IPS-18a (cell line): ENCODE results near the gene HAO2.
"Not testable (repeated sequence)": the region's sequence is repeated elsewhere in the genome, so short reads cannot be mapped to it uniquely, and the experiment has no call there.

Experiments used
- H3K27ac ChIP-seq: one replicate; pipeline ENCODE4 v1.5.1; 2013; ENCODE audit warnings: low read length
- H3K27me3 ChIP-seq: one replicate; pipeline ENCODE4 v1.6.1; 2013; ENCODE audit warnings: mild to moderate bottlenecking, low read length; ENCODE audit not compliant: control insufficient read depth, insufficient read depth
- H3K36me3 ChIP-seq: one replicate; pipeline ENCODE4 v1.6.1; 2013; ENCODE audit warnings: low read depth, low read length; ENCODE audit not compliant: control insufficient read depth
- H3K4me1 ChIP-seq: one replicate; pipeline ENCODE4 v1.6.1; 2013; ENCODE audit warnings: low read depth, low read length; ENCODE audit not compliant: control insufficient read depth
- H3K4me3 ChIP-seq: one replicate; pipeline ENCODE4 v1.5.1; 2013; ENCODE audit warnings: low read length
- H3K9ac ChIP-seq: one replicate; pipeline ENCODE4 v1.6.1; 2013; ENCODE audit warnings: mild to moderate bottlenecking, low read length, moderate library complexity
- H3K9me3 ChIP-seq: one replicate; pipeline ENCODE4 v1.6.1; 2013; ENCODE audit warnings: low read depth, low read length; ENCODE audit not compliant: control insufficient read depth

The HAO2 gene

DNA sequence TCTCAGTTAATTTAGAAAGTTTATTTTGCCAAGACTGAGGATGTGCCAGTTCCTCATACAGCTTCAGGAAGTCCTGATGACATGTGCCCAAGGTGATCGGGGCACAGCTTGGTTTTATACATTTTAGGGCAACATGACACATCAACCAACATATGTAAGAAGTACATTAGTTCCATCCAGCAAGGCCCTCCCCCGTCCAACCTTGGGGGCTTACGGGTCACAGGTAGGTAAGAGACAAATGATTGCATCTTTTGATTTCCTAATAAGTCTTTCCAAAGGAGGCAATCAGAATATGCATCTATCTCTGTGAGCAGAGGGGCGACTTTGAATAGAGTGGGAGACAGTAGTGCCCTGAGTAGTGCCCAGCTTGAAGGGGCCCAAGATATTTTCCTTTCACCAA lies 19.6 kb upstream of the HAO2 start:
- no peak overlapping the region for H3K27ac ChIP-seq
- peaks cover 18% of the 10 kb centered on the region for H3K4me1 ChIP-seq
- H3K9ac ChIP-seq: no peak overlapping the region
- H3K36me3 ChIP-seq: no peaks in the 10 kb centered on the region
- peaks cover 13% of the 10 kb centered on the region for H3K9me3 ChIP-seq
- H3K27me3 ChIP-seq: no peaks in the 10 kb centered on the region
- H3K4me3 ChIP-seq: no peak overlapping the region

DNA sequence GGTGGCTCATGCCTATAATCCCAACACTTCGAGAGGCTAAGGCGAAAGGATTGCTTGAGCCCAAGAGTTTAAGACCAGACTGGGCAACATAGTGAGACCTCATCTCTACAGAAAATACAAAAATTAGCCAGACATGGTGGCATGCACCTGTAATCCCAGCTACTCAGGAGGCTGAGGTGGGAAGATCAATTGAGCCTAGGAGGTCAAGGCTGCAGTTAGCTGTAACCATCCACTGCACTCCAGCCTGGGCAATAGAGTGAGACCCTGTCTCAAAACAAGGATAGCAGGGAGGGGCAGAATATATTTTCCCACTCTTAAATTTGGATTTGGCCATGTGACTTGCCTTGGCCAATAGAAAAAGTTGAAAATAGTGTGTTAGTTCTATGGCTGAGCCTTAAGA lies 17.7 kb upstream of the HAO2 start:
- not testable (repeated sequence) for H3K9ac ChIP-seq, H3K36me3 ChIP-seq, H3K27ac ChIP-seq, H3K4me3 ChIP-seq, H3K9me3 ChIP-seq, H3K27me3 ChIP-seq
- peaks cover 18% of the 10 kb centered on the region for H3K4me1 ChIP-seq

- H3K4me3 ChIP-seq: no peak overlapping the region
- H3K9ac ChIP-seq: no peak overlapping the region
- H3K9me3 ChIP-seq: no peaks in the 10 kb centered on the region
- no peak overlapping the region for H3K27ac ChIP-seq
- H3K27me3 ChIP-seq: no peaks in the 10 kb centered on the region
- peaks cover 13% of the 10 kb centered on the region for H3K4me1 ChIP-seq
- H3K36me3 ChIP-seq: no peaks in the 10 kb centered on the region
Measured at GRCh38 chr1:119351997-119352396, 16.6 kb upstream of the HAO2 start.

GRCh38 chr1:119353836-119354235 lies 14.7 kb upstream of the HAO2 start:
- Histone ChIP-seq H3K9ac (no peak overlapping the region), H3K4me1 (no peaks in the 10 kb centered on the region), H3K9me3 (no peaks in the 10 kb centered on the region), H3K4me3 (no peak overlapping the region), H3K27ac (no peak overlapping the region), H3K27me3 (no peaks in the 10 kb centered on the region), H3K36me3 (no peaks in the 10 kb centered on the region)

GRCh38 chr1:119358636-119359035 lies 9.9 kb upstream of the HAO2 start:
- Histone ChIP-seq H3K9ac (no peak overlapping the region), H3K4me3 (no peak overlapping the region), H3K27ac (no peak overlapping the region), H3K36me3 (no peaks in the 10 kb centered on the region), H3K4me1 (peaks cover 4% of the 10 kb centered on the region), H3K27me3 (no peaks in the 10 kb centered on the region), H3K9me3 (no peaks in the 10 kb centered on the region)

GRCh38 chr1:119359730-119360129 lies 8.9 kb upstream of the HAO2 start:
- H3K4me3 ChIP-seq: no peak overlapping the region
- H3K9ac ChIP-seq: no peak overlapping the region
- H3K9me3 ChIP-seq: no peaks in the 10 kb centered on the region
- no peaks in the 10 kb centered on the region for H3K27me3 ChIP-seq
- H3K36me3 ChIP-seq: no peaks in the 10 kb centered on the region
- peaks cover 4% of the 10 kb centered on the region for H3K4me1 ChIP-seq
- no peak overlapping the region for H3K27ac ChIP-seq

GRCh38 chr1:119361205-119361604 lies 7.4 kb upstream of the HAO2 start:
- no peaks in the 10 kb centered on the region for H3K27me3 ChIP-seq
- H3K4me1 ChIP-seq: peaks cover 4% of the 10 kb centered on the region
- no peak overlapping the region for H3K9ac ChIP-seq
- no peak overlapping the region for H3K27ac ChIP-seq
- H3K36me3 ChIP-seq: no peaks in the 10 kb centered on the region
- no peak overlapping the region for H3K4me3 ChIP-seq
- H3K9me3 ChIP-seq: no peaks in the 10 kb centered on the region

DNA sequence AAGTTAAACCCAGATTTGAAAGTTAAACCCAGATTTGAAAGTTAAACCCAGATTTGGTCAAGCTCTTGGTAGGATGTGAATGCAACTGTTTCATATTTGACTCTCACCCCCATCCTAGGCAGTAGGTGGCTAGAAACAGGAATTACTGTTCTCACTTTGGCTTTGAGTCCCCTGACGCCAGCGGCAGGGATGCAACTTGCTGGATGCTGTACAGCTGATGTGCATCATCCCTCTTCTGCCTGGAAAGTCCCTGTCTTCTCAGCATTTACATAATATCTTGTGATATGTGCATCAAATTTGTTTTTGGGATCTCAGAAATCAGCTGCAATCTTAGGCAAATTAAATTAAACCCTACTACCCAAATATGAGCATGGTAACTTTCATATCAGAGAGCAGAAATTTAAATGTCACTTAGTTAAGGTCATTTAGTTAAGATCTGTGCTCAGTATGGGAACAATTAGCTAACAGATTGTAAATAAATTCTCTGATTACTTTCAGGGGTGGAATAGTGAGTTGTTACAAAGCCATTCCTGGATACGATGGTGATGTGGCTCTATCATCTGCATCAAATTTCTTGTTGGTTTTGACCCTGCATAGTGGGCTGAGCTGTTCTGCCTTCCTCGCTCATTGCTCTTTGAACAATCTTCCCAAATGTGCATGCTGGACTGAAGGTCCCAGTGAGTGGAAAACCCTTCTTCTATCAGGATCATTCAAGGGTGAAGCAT lies 6.8 kb upstream of the HAO2 start:
- Histone ChIP-seq H3K4me3 (no peak overlapping the region), H3K27me3 (no peaks in the 10 kb centered on the region), H3K9me3 (no peaks in the 10 kb centered on the region), H3K9ac (no peak overlapping the region), H3K27ac (no peak overlapping the region), H3K4me1 (peaks cover 4% of the 10 kb centered on the region), H3K36me3 (no peaks in the 10 kb centered on the region)

GRCh38 chr1:119363162-119363561 lies 5.4 kb upstream of the HAO2 start:
- H3K9ac ChIP-seq: no peak overlapping the region
- no peak overlapping the region for H3K27ac ChIP-seq
- H3K9me3 ChIP-seq: no peaks in the 10 kb centered on the region
- no peaks in the 10 kb centered on the region for H3K27me3 ChIP-seq
- no peaks in the 10 kb centered on the region for H3K36me3 ChIP-seq
- no peak overlapping the region for H3K4me3 ChIP-seq
- peaks cover 4% of the 10 kb centered on the region for H3K4me1 ChIP-seq

- peaks cover 4% of the 10 kb centered on the region for H3K4me1 ChIP-seq
Measured at GRCh38 chr1:119364640-119365039, 3.9 kb upstream of the HAO2 start.

GRCh38 chr1:119366424-119366823 lies 2.2 kb upstream of the HAO2 start:
- Histone ChIP-seq H3K27me3 (no peaks in the 10 kb centered on the region), H3K9me3 (no peaks in the 10 kb centered on the region), H3K36me3 (no peaks in the 10 kb centered on the region), H3K27ac (no peak overlapping the region), H3K4me3 (no peak overlapping the region), H3K9ac (no peak overlapping the region), H3K4me1 (peaks cover 4% of the 10 kb centered on the region)

More at GRCh38 chr1:119364640-119365039, 3.9 kb upstream of the HAO2 start:
- Histone ChIP-seq H3K27ac (no peak overlapping the region), H3K27me3 (no peaks in the 10 kb centered on the region), H3K36me3 (no peaks in the 10 kb centered on the region), H3K9ac (no peak overlapping the region), H3K9me3 (no peaks in the 10 kb centered on the region), H3K4me3 (no peak overlapping the region)

DNA sequence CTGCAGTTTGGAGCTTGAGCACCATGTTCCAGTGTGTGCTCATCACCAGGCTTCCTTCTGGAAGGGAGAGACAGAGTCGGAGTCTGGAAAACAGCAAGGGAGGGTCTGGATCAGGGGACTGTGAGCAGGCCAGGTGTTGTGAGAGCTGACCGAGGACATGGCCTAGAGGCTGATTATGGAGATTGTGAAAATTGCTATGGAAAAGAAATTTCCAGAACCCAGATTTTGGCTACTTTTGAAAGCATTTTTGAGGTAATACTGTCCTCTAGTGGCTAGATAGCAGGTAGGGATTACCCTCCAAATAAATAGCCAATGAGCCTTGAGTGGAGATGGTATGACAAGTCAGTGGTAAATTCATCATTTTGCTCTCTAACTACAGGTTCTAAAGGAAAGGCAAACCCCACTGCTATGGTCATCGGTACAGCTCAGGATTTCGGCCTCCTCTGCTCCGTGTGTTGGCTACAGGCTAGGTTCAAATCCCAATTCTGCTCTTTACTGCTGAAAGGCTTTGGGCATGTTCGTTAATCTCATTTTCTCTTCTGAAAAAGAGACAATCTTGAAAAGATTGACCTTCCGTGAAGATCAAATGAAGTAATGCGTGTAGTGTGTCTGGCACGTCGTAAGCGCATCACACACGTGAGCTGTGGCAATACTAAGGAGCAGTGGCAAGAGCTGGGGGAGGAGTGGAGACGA lies 1.0 kb upstream of the HAO2 start:
- Histone ChIP-seq H3K4me3 (no peak overlapping the region), H3K9me3 (no peaks in the 10 kb centered on the region), H3K36me3 (no peaks in the 10 kb centered on the region), H3K27me3 (no peaks in the 10 kb centered on the region), H3K4me1 (peaks cover 15% of the 10 kb centered on the region), H3K9ac (no peak overlapping the region), H3K27ac (no peak overlapping the region)
